NCI-H2227 (cell line): Measurements from ENCODE around the gene ROCK2.

Experiments
- DNase-seq: peaks from one replicate; lab custom pipeline; 2025; ENCODE audit not compliant: unreplicated experiment; lab: John Stamatoyannopoulos, UW

Gene ROCK2

DNA sequence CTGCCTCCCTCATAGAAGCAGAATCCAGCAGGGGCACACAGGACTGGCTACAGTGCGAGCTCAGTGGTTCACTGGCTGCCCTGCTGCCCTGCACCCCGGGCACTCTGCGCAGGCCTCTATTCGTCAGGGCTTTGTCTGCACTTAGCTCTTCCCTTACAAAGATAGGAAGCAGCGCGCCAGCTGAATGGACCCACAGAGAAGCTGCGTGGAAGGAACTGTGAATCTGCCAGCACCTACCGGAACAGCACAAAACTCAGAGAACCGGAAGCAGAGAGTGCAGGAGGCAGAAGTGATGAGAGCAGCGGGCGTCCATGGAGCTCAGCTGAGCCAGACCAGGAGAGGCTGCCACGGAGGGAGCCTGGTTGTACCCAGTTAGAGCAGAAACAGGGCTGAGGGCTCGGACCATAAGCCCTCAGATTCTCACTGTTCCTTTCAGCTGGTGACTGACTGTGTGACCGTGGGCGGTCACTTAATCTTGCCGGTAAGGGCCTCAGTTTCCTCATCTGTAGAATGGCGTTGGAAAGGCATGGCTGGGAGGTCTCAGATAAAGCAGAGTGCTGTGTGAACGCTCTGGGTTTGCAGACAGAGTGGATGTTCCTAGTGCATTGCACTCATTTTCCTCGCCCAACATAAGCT, 212.3 kb downstream of the ROCK2 start:
- DNase-seq, result no peak

DNA sequence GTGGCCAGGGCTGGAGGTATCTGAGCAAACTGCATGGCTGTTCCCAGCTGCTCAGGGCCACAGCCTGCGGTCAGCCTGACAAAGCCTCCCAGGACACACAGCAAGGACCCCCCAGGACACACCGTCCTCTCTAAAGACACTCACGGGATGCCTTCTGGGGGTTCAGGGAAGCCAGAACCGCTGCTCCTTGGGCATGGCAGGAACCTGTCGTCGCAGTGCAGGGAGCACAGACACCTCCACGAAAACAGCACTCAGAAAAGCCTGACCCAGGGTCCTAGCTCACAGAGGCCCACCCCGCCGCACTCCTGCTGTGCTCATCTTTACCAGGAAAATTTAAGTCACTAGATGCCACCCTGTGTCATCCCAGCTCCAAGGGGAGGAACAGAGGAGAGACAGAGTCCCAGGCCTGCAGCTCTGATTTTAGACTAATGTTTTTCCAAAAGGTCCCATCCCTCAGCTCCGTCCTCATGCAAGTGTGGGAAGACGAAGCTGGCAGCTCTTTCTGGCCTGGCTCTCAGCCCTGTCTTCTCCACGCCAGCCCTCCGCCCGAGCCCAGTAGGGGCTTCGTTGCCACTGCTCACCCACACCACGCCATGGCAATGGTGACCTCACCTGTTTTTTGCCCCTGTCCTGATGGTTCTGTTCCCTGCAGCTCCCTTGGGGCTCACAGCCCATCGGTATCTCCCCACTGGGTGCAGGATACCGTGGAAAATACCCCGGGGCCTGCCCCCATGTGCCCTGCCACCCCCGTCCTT, 213.1 kb downstream of the ROCK2 start:
- no peak for DNase-seq
